KMS-11 (cell line): ENCODE data around the gene DMD.
"Not testable (repeated sequence)": the region's sequence is repeated elsewhere in the genome, so short reads cannot be mapped to it uniquely, and the experiment has no call there.

Experiments used
- H2AFZ ChIP-seq: fragments of 200-600 bp; sonication (generic); 2 replicates; pipeline ENCODE4 v1.6.1; 2016; ENCODE audit warnings: antibody characterized with exemption, mixed run types, low read depth
- H3K27ac ChIP-seq: fragments of 200-600 bp; sonication (generic); 2 replicates; pipeline ENCODE4 v1.6.1; 2016; ENCODE audit warnings: mild to moderate bottlenecking, mixed run types
- H3K27me3 ChIP-seq: fragments of 200-600 bp; sonication (generic); 2 replicates; pipeline ENCODE4 v1.6.1; 2017; ENCODE audit warnings: mild to moderate bottlenecking, low read depth, mixed run types, moderate library complexity; ENCODE audit not compliant: insufficient read depth
- H3K36me3 ChIP-seq: fragments of 200-600 bp; sonication (generic); 2 replicates; pipeline ENCODE4 v1.6.1; 2017; ENCODE audit warnings: mild to moderate bottlenecking, mixed run types; ENCODE audit not compliant: insufficient read depth
- H3K4me1 ChIP-seq: fragments of 200-600 bp; sonication (generic); 2 replicates; pipeline ENCODE4 v1.6.1; 2016; ENCODE audit warnings: mild to moderate bottlenecking, low read depth, mixed run types; ENCODE audit not compliant: poor library complexity, severe bottlenecking
- H3K4me2 ChIP-seq: fragments of 200-600 bp; sonication (generic); 2 replicates; pipeline ENCODE4 v1.7.0; 2016; ENCODE audit warnings: mild to moderate bottlenecking, mixed run types
- H3K4me3 ChIP-seq: fragments of 200-600 bp; sonication (generic); IDR thresholded peaks from 2 replicates; pipeline ENCODE4 v1.6.1; 2017; ENCODE audit warnings: low read depth, low read length, mixed read lengths; ENCODE audit not compliant: insufficient read depth
- H3K79me2 ChIP-seq: fragments of 200-600 bp; sonication (generic); 2 replicates; pipeline ENCODE4 v1.6.1; 2016; ENCODE audit warnings: low read depth, mixed run types; ENCODE audit not compliant: insufficient read depth
- H3K9ac ChIP-seq: fragments of 200-600 bp; sonication (generic); 2 replicates; pipeline ENCODE4 v1.6.1; 2016; ENCODE audit warnings: mild to moderate bottlenecking, mixed run types
- H4K20me1 ChIP-seq: fragments of 200-600 bp; sonication (generic); 2 replicates; pipeline ENCODE4 v1.6.1; 2016; ENCODE audit warnings: mild to moderate bottlenecking, mixed run types; ENCODE audit not compliant: insufficient read depth
- TF ChIP-seq, protein P1 (sequence below): fragments of 200-600 bp; sonication (generic); conservative IDR thresholded peaks from 2 replicates; pipeline ENCODE4 v1.6.1; 2017; ENCODE audit warnings: low read depth, mild to moderate bottlenecking, antibody characterized with exemption, low read length, moderate library complexity, mixed read lengths

The DMD gene

DNA sequence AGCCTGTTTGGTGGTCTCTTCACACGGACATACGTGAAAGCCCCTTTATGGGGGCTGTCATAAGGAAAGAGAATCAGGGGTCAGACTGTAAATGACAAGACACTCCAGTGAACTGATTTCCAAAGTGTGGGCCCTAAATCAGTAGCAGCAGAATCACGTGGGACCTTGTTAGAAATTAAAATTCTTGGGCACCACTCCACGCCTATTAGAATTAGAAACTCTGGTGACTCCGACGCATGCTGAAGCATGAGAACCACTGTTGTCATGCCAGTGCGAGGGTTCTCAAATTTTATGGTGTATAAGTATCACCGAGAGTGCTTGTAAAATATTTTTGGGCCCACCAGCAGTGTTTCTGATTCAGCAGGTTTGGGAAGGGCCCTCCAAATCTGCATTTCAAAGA, 672.8 kb downstream of the DMD start:
- H3K4me3 ChIP-seq, result no peak overlapping the region
- TF ChIP-seq, protein P1, sequence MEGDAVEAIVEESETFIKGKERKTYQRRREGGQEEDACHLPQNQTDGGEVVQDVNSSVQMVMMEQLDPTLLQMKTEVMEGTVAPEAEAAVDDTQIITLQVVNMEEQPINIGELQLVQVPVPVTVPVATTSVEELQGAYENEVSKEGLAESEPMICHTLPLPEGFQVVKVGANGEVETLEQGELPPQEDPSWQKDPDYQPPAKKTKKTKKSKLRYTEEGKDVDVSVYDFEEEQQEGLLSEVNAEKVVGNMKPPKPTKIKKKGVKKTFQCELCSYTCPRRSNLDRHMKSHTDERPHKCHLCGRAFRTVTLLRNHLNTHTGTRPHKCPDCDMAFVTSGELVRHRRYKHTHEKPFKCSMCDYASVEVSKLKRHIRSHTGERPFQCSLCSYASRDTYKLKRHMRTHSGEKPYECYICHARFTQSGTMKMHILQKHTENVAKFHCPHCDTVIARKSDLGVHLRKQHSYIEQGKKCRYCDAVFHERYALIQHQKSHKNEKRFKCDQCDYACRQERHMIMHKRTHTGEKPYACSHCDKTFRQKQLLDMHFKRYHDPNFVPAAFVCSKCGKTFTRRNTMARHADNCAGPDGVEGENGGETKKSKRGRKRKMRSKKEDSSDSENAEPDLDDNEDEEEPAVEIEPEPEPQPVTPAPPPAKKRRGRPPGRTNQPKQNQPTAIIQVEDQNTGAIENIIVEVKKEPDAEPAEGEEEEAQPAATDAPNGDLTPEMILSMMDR, result no peak
- no peaks in the 10 kb centered on the region for H4K20me1 ChIP-seq
- no peaks in the 10 kb centered on the region for H3K36me3 ChIP-seq
- no peak overlapping the region for H3K27ac ChIP-seq
- H3K27me3 ChIP-seq, result no peaks in the 10 kb centered on the region
- H2AFZ ChIP-seq, result no peak overlapping the region
- no peak overlapping the region for H3K9ac ChIP-seq
- H3K79me2 ChIP-seq, result no peaks in the 10 kb centered on the region
- no peaks in the 10 kb centered on the region for H3K4me1 ChIP-seq
- H3K4me2 ChIP-seq, result no peak overlapping the region

DNA sequence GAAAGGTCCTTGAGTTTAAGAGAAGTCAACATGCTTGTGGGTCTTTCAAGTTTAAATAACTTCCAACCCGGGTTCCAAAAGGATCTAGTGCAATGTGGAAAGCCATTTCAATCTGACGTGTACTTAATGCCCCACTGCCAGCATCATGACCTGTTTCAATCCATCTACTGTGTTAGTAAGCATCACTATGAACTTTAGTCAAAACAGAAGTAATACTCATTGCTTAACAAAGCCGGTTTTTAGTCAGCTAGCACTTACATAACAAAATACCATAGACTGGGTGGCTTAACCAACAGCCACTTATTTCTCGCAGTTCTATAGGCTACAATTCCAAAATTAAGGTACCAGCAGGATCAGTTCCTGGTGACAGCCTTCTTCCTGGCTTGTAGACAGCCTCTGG, 677.5 kb downstream of the DMD start:
- Histone ChIP-seq H2AFZ (no peak overlapping the region), H3K36me3 (no peaks in the 10 kb centered on the region), H3K79me2 (no peaks in the 10 kb centered on the region), H3K4me2 (no peak overlapping the region), H3K4me1 (no peaks in the 10 kb centered on the region), H3K27ac (no peak overlapping the region), H3K27me3 (no peaks in the 10 kb centered on the region), H4K20me1 (no peaks in the 10 kb centered on the region), H3K4me3 (no peak overlapping the region), H3K9ac (no peak overlapping the region)
- TF ChIP-seq, protein P1, result no peak

DNA sequence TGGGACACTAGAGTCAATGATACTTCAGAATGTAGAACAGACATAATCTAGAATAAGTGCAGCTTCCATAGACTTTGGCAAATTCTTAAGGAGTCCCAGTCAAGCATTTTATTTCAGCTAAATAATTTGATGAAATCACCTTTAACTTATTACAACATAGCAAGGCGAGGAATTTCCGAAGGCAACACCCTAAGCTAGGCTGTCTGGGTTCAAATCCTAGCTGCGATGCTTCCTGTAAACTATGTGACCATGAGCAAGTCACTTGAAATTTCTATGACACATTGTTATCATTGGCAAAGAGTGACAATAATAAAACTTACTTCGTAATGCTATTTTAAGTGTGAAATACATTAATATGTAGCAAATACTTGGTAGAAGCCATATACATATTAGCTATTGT, 679.1 kb downstream of the DMD start:
- Histone ChIP-seq H3K36me3 (no peaks in the 10 kb centered on the region), H3K27me3 (no peaks in the 10 kb centered on the region), H3K27ac (no peak overlapping the region), H3K4me2 (no peak overlapping the region), H4K20me1 (no peaks in the 10 kb centered on the region), H3K79me2 (no peaks in the 10 kb centered on the region), H3K4me3 (no peak overlapping the region), H3K9ac (no peak overlapping the region), H2AFZ (no peak overlapping the region), H3K4me1 (no peaks in the 10 kb centered on the region)
- TF ChIP-seq, protein P1, result no peak

DNA sequence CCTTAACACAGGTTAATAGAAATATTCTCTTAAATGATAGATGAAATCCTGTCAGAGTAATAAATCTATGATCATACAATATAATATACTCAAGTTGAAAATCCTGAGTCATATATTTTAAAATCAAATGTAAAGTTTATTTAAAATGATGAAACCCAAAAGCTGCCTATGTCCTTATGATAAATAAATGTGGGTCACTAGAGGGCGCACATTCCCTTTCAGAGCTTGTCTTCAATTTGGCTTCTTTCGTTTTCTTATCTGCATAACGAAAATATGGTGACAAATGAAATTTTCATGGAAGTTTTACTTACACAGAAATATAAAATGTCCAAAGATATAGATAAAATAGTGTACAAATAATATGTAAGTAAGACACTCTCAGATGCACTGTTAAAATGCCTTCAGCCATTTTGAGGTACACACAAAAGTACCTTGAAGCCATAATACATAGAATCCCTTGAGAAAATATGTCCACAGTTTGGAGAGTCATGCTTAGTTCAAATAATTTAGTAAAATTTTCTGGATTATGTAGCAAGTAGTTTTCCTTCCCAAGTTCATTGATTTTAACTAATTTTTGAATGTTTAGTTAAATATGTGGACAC, 680.4 kb downstream of the DMD start:
- H3K79me2 ChIP-seq, result no peaks in the 10 kb centered on the region
- H3K36me3 ChIP-seq, result no peaks in the 10 kb centered on the region
- H4K20me1 ChIP-seq, result no peaks in the 10 kb centered on the region
- H3K4me3 ChIP-seq, result no peak overlapping the region
- H3K27ac ChIP-seq, result no peak overlapping the region
- no peaks in the 10 kb centered on the region for H3K4me1 ChIP-seq
- H3K9ac ChIP-seq, result no peak overlapping the region
- H2AFZ ChIP-seq, result peak overlapping the region; percentile 49; the same call in 1 of the 2 replicates
- TF ChIP-seq, protein P1, result peak; percentile 69
- no peaks in the 10 kb centered on the region for H3K27me3 ChIP-seq
- peak overlapping the region; percentile 37; the same call in 1 of the 2 replicates for H3K4me2 ChIP-seq

DNA sequence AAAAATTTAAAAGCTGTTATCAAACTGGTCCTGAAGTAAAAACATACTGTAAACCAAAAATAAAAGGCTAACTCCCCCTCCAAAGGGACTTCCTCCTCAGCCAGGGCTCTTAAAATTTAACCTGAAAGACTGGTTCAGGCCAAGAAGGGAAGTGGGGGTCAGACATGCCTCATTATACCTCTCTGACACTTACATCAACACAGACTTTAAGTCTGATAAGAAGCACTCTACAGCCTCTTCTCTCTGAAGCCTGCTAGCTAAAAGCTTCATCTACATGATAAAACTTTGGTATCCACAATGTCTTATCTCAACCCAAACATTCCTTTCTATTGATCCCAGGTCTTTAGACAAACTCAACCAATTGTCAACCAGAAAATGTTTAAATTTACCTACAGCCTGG, 682.9 kb downstream of the DMD start:
- H3K27ac ChIP-seq, H3K36me3 ChIP-seq, H3K27me3 ChIP-seq, H4K20me1 ChIP-seq, H2AFZ ChIP-seq, H3K79me2 ChIP-seq, H3K9ac ChIP-seq, H3K4me2 ChIP-seq, H3K4me1 ChIP-seq, H3K4me3 ChIP-seq: not testable (repeated sequence)
